GM23248 (cell line): ENCODE measurements around the gene ENO1. TPM values are rescaled to one million over a fixed set of nuclear protein-coding genes. Genes with fewer than 3 reads are reported as not detected.
"Not testable (repeated sequence)": the region's sequence is repeated elsewhere in the genome, so short reads cannot be mapped to it uniquely, and the experiment has no call there.

Experiments
- DNase-seq: peaks from one replicate; pipeline ENCODE4 v3.0.0-alpha.2; 2015
- H2AFZ ChIP-seq: fragments of 200-600 bp; sonication (generic); 2 replicates; pipeline ENCODE4 v1.6.1; 2016; ENCODE audit warnings: antibody characterized with exemption
- H3F3A ChIP-seq: fragments of 200-600 bp; sonication (generic); 2 replicates; pipeline ENCODE4 v1.6.1; 2016; ENCODE audit warnings: mild to moderate bottlenecking, antibody characterized with exemption, mixed run types; ENCODE audit not compliant: insufficient read depth
- H3K27ac ChIP-seq: fragments of 200-600 bp; sonication (generic); 2 replicates; pipeline ENCODE4 v1.5.1; 2016; ENCODE audit warnings: mild to moderate bottlenecking
- H3K27me3 ChIP-seq: fragments of 200-600 bp; sonication (generic); replicated peaks from 2 replicates; pipeline ENCODE4 v1.6.1; 2016; ENCODE audit warnings: mild to moderate bottlenecking; ENCODE audit not compliant: insufficient read depth
- H3K36me3 ChIP-seq: fragments of 200-600 bp; sonication (generic); 2 replicates; pipeline ENCODE4 v1.6.1; 2016; ENCODE audit warnings: low read depth, mild to moderate bottlenecking
- H3K4me1 ChIP-seq: fragments of 200-600 bp; sonication (generic); 2 replicates; pipeline ENCODE4 v1.6.1; 2016; ENCODE audit warnings: mild to moderate bottlenecking; ENCODE audit not compliant: insufficient read depth
- H3K4me2 ChIP-seq: fragments of 200-600 bp; sonication (generic); one replicate; pipeline ENCODE4 v1.6.1; 2016; ENCODE audit warnings: mild to moderate bottlenecking; ENCODE audit not compliant: unreplicated experiment
- H3K4me3 ChIP-seq: fragments of 200-600 bp; sonication (generic); 2 replicates; pipeline ENCODE4 v1.5.1; 2016; ENCODE audit warnings: mild to moderate bottlenecking
- H3K79me2 ChIP-seq: fragments of 200-600 bp; sonication (generic); 2 replicates; pipeline ENCODE4 v1.6.1; 2016; ENCODE audit warnings: mild to moderate bottlenecking; ENCODE audit not compliant: insufficient read depth
- H3K9ac ChIP-seq: fragments of 200-600 bp; sonication (generic); 2 replicates; pipeline ENCODE4 v1.6.1; 2016; ENCODE audit warnings: mild to moderate bottlenecking
- H3K9me2 ChIP-seq: fragments of 200-600 bp; sonication (generic); 2 replicates; pipeline ENCODE4 v1.6.1; 2016; ENCODE audit warnings: mixed run types, mild to moderate bottlenecking, moderate library complexity; ENCODE audit not compliant: insufficient read depth
- H3K9me3 ChIP-seq: fragments of 200-600 bp; sonication (generic); one replicate; pipeline ENCODE4 v1.6.1; 2017; ENCODE audit warnings: low read depth
- H4K20me1 ChIP-seq: fragments of 200-600 bp; sonication (generic); 2 replicates; pipeline ENCODE4 v1.6.0; 2016; ENCODE audit not compliant: insufficient read depth
- EZH2 ChIP-seq: fragments of 200-600 bp; sonication (generic); IDR thresholded peaks from 2 replicates; pipeline ENCODE4 v1.6.1; 2018; ENCODE audit warnings: antibody characterized with exemption, mild to moderate bottlenecking; ENCODE audit not compliant: insufficient read depth, poor library complexity, severe bottlenecking
- EZH2phosphoT487 ChIP-seq: fragments of 200-600 bp; sonication (generic); IDR thresholded peaks from 2 replicates; pipeline ENCODE4 v1.6.1; 2018; ENCODE audit warnings: antibody characterized with exemption, moderate library complexity, mild to moderate bottlenecking, low read depth; ENCODE audit not compliant: insufficient read depth
- WGBS, 2 experiments: methylation state at CpG; one replicate each; pipeline ENCODE4 v1.1.6; 2015 to 2017; ENCODE audit warnings: low lambda C conversion rate in 2 of 2, low coverage in 1 of 2; ENCODE audit errors: missing lambda C conversion rate in 2 of 2; 5-methylcytosine and 5-hydroxymethylcytosine counted together
- in situ Hi-C: fragments of 300-500 bp; cut with MboI; formaldehyde crosslinking; loops from 2 replicates; pipeline ENCODE4 v1.15.0; 2020
- polyA plus RNA-seq: library from polyadenylated mRNA; unstranded; fragments of >200 nt; fragmentation: Nextera tagmentation; extraction: Ambion mirVana; gene quantifications from 2 replicates; pipeline ENCODE4 v1.2.1, GENCODE V29; 2016
- total RNA-seq: library from RNA; depleted of rRNA; stranded (reverse); fragments of >200 nt; shearing (Covaris generic); gene quantifications from 2 replicates; pipeline ENCODE4 v1.2.3, GENCODE V29; 2014

Gene ENO1
- total and polyA plus RNA-seq, 2 experiments from 2014 or later, result 2,185 to 2,304 TPM

DNA sequence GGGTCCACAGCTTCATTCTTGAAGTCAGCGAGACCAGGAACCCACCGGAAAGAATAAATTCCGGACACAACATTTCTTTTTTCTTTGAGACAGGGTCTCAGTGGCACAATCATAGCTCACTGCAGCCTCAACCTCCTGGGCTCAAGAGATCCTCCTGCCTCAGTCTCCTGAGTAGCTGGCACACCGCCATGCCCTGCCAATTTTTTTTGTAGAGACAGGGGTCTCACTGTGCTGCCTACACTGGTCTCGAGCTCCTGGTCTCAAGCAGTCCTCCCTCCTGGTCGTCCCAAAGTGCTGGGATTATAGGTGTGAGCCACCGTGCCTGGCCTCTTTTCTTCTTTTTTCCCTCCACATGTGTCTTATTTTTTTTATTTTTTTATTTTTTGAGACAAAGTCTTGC lies 20.6 kb upstream of the ENO1 start:
- Histone ChIP-seq H3K79me2 (no peaks in the 10 kb centered on the region), H3K9ac (no peak overlapping the region), H3K36me3 (no peaks in the 10 kb centered on the region), H3K4me2 (no peak overlapping the region), H3K9me3 (no peaks in the 10 kb centered on the region), H3K27me3 (no peaks in the 10 kb centered on the region), H2AFZ (no peak overlapping the region), H3K9me2 (no peaks in the 10 kb centered on the region), H3F3A (peaks cover 24% of the 10 kb centered on the region), H4K20me1 (no peaks in the 10 kb centered on the region), H3K4me1 (peaks cover 34% of the 10 kb centered on the region), H3K27ac (no peak overlapping the region), H3K4me3 (no peak overlapping the region)
- in situ Hi-C loops, result no loop called here
- no peak for TF ChIP-seq EZH2phosphoT487
- no peak for TF ChIP-seq EZH2
- no peak for DNase-seq
- WGBS, 2 experiments, result 96 to 99% methylated on average over 7 of the region's 7 CpGs

DNA sequence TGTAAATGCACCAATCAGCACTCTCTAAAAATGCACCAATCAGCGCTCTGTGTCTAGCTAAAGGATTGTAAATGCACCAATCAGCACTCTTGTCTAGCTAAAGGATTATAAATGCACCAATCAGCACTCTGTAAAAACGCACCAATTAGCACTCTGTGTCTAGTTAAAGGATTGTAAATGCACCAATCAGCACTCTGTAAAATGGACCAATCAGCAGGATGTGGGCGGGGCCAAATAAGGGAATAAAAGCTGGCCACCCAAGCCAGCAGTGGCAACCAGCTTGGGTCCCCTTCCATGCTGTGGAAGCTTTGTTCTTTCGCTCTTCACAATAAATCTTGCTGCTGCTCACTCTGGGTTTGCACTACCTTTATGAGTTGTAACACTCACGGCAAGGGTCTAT lies 19.9 kb upstream of the ENO1 start:
- Histone ChIP-seq H3K4me1 (peaks cover 29% of the 10 kb centered on the region), H3F3A (peaks cover 20% of the 10 kb centered on the region)
- H3K4me3 ChIP-seq, H3K36me3 ChIP-seq, H4K20me1 ChIP-seq, H3K9ac ChIP-seq, H3K27me3 ChIP-seq, H2AFZ ChIP-seq, H3K4me2 ChIP-seq, H3K79me2 ChIP-seq, DNase-seq, H3K27ac ChIP-seq, H3K9me3 ChIP-seq, in situ Hi-C loops, H3K9me2 ChIP-seq: not testable (repeated sequence)
- 82 to 84% methylated on average over 5 of the region's 5 CpGs for WGBS, 2 experiments

DNA sequence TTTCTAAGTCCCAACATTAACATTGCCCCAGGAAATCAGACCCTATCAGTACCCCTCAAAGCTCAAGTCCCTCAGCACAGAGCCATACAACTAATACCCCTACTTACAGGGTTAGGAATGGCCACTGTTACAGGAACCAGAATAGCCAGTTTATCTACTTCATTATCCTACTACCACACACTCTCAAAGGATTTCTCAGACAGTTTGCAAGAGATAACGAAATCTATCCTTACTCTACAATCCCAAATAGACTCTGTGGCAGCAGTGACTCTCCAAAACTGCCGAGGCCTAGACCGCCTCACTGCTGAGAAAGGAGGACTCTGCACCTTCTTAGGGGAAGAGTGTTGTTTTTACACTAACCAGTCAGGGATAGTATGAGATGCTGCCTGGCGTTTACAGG lies 19.0 kb upstream of the ENO1 start:
- in situ Hi-C loops, result not testable (repeated sequence)

DNA sequence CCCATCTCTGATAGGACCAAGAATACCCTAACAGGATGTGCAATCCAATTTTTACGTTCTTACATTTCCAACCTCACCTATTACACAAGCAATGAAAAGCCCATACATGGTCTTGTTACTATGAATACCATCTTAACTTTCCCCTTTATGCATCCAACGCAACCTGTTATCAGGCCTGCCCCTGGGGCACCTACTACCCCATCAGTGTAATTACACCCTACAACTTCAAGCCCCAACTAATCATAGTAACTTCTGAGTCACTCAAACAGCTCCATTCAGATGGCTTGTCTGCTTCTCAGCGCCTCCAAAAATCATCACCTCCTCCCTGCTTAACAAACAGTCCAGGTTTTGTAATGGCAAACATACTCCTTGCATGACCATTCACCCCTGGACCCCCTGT lies 18.3 kb upstream of the ENO1 start:
- H3K4me3 ChIP-seq, H2AFZ ChIP-seq, H3K9me3 ChIP-seq, in situ Hi-C loops, H3K4me2 ChIP-seq, H3K27me3 ChIP-seq, H3K36me3 ChIP-seq, H3K9ac ChIP-seq, H3K9me2 ChIP-seq, H3K79me2 ChIP-seq, H3F3A ChIP-seq, H4K20me1 ChIP-seq, H3K27ac ChIP-seq, DNase-seq: not testable (repeated sequence)
- H3K4me1 ChIP-seq, result peaks cover 16% of the 10 kb centered on the region
- 79 to 92% methylated on average over 3 of the region's 3 CpGs for WGBS, 2 experiments

More for the DNA sequence above, 19.0 kb upstream of the ENO1 start:
- H3K4me1 ChIP-seq, result peaks cover 19% of the 10 kb centered on the region
- not testable (repeated sequence) for H4K20me1 ChIP-seq, H3K9ac ChIP-seq, H2AFZ ChIP-seq, H3K9me3 ChIP-seq, DNase-seq, H3K36me3 ChIP-seq, H3K4me2 ChIP-seq, H3K9me2 ChIP-seq, H3K27me3 ChIP-seq, H3K27ac ChIP-seq, H3K79me2 ChIP-seq, H3K4me3 ChIP-seq
- H3F3A ChIP-seq, result peaks cover 10% of the 10 kb centered on the region
- WGBS, 2 experiments, result 85% methylated on average over 4 of the region's 4 CpGs

DNA sequence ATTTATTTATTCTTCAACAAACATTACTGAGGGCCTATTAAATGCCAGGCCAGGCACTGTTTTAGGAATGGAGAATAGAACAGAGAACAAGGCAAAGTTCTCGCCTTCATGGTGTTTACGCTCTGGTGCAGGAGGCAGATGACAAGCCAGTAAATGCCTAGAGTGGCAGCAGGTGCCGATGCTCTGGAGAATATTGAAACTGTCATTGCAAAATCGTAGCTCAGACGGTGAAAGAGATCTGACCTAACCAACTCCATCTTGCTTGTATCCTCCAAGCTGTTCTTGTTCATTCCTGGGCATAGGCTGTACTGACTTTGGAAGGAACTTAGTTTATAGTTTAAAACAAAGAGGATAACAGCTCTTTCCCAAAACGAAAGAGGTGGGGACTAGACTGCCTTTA lies 13.5 kb upstream of the ENO1 start:
- DNase-seq, result no peak
- WGBS, 2 experiments, result 92 to 93% methylated on average over 6 of the region's 6 CpGs
- no peak overlapping the region for H3K4me3 ChIP-seq
- no peaks in the 10 kb centered on the region for H3K79me2 ChIP-seq
- H3K9me2 ChIP-seq, result no peaks in the 10 kb centered on the region
- TF ChIP-seq EZH2, result no peak
- TF ChIP-seq EZH2phosphoT487, result no peak
- H4K20me1 ChIP-seq, result no peaks in the 10 kb centered on the region
- peaks cover 17% of the 10 kb centered on the region for H3F3A ChIP-seq
- H3K36me3 ChIP-seq, result no peaks in the 10 kb centered on the region
- in situ Hi-C loops, result no loop called here
- H3K4me1 ChIP-seq, result peaks cover 19% of the 10 kb centered on the region
- no peak overlapping the region for H3K27ac ChIP-seq
- H2AFZ ChIP-seq, result no peak overlapping the region
- H3K27me3 ChIP-seq, result no peaks in the 10 kb centered on the region
- no peaks in the 10 kb centered on the region for H3K9me3 ChIP-seq
- H3K4me2 ChIP-seq, result no peak overlapping the region
- H3K9ac ChIP-seq, result no peak overlapping the region
